GM13977 (cell line): ENCODE results near the gene GRIN3B.
A peak's percentile ranks its signal among the peaks of the same experiment; 100 is the strongest.
"Not testable (repeated sequence)": the region's sequence is repeated elsewhere in the genome, so short reads cannot be mapped to it uniquely, and the experiment has no call there.

Experiments used
- DNase-seq: peaks from one replicate; pipeline ENCODE4 v3.0.0; 2012; ENCODE audit warnings: low spot score
- in situ Hi-C: fragments of 300-500 bp; cut with MboI; formaldehyde crosslinking; loops from one replicate; pipeline ENCODE4 v1.12.0; 2022; ENCODE audit warnings: low sequenced_read_pairs, low pct_unique_long_range_greater_than_20kb, mixed read lengths, inconsistent platforms; ENCODE audit not compliant: unreplicated experiment
- TF ChIP-seq, protein P1 (sequence below): IDR thresholded peaks from 2 replicates; pipeline ENCODE4 v1.5.1; 2012; ENCODE audit warnings: mild to moderate bottlenecking, control low read depth; ENCODE audit not compliant: insufficient read depth; ENCODE audit errors: extremely low read depth, missing control alignments

The GRIN3B gene

DNA sequence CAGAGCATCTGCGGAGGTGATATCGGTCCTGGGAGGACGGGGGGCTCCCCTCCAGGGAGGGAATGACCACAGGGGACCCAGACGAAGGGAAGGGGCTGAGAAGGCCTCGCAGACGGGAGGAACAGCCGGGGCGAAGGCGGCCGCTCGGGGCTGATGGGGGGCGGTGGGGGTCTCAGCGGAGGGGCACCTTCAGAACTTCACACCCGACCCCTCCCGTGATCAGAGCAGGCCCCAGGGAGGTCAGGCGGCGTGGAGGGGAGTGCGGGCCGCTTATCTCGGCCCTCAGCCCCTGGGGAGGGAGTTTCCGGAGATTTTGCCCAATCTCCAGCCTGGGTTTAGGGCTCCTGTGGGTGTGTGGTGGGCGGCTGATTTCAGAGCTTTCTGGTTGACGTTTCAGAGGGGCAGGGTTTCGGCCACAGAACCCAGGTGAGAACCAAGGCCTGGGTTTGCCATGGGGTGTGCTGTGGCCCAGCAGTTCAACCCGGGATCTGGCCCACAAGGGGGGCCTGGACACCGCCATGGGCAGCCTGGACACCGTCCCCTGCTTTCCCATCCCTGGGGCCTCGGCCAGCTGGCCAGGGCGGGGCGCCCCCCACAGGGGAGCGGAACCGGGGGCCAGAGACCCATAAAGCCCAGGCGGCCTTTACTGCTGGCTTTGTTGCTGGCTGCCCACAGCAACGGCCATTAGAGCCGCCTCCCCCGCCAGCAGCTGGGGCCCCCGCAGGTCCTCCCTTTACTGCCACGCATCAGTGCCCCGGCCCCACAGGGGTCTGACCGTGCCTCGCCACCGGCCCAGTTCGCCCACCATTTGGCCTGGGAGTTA lies 45.3 kb upstream of the GRIN3B start:
- peak; percentile 93 for DNase-seq
- in situ Hi-C loops = no loop called here

DNA sequence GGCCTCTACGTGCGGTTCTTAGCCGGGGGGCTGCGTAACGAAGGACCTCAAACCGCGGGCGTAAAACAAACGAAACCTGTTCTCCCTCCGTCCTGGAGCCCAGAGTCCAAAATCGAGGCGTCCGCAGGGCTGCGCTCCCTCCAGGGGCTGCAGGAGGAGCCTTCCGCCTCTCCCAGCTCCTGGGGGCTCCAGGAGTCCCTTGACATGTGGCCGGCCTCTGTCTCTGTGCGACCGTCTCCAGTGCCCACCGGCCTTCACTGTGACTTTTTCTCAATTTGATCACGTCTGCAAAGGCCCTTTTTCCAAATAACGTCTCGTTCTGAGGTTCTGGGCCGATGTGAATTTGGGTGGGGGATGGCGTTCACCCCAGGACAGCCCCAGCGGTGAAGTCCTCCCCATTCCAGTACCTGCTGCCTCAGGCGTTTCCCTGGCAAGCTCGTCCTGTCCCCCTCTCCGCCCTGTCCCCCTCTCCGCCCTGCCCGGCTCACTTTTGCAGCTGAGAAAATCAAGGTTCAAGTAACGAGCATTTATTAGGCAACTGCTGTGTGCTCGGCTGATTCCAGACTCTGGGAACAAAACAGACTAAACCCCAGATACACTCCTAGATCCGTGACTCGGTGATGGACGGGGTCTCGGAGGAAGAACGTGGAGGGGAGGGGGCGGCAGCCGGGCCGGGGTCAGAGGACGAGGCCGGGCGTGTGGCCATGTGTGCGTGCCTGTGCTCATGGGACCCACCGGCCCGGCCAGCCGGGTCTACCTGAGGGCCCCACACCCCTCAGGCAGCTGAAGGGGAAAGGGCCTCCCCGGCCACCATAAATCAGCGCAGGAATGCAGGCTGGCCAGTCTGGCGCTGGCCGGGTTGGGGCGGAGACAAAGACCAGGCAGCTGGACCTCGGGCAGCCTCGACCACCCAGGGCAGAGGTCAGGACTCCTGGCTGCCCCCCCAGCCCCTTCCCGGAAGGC lies 44.1 kb upstream of the GRIN3B start:
- in situ Hi-C loops = no loop called here
- TF ChIP-seq, protein P1, sequence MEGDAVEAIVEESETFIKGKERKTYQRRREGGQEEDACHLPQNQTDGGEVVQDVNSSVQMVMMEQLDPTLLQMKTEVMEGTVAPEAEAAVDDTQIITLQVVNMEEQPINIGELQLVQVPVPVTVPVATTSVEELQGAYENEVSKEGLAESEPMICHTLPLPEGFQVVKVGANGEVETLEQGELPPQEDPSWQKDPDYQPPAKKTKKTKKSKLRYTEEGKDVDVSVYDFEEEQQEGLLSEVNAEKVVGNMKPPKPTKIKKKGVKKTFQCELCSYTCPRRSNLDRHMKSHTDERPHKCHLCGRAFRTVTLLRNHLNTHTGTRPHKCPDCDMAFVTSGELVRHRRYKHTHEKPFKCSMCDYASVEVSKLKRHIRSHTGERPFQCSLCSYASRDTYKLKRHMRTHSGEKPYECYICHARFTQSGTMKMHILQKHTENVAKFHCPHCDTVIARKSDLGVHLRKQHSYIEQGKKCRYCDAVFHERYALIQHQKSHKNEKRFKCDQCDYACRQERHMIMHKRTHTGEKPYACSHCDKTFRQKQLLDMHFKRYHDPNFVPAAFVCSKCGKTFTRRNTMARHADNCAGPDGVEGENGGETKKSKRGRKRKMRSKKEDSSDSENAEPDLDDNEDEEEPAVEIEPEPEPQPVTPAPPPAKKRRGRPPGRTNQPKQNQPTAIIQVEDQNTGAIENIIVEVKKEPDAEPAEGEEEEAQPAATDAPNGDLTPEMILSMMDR = no peak
- no peak for DNase-seq

More for the DNA sequence above, 45.3 kb upstream of the GRIN3B start:
- TF ChIP-seq, protein P1 = no peak

DNA sequence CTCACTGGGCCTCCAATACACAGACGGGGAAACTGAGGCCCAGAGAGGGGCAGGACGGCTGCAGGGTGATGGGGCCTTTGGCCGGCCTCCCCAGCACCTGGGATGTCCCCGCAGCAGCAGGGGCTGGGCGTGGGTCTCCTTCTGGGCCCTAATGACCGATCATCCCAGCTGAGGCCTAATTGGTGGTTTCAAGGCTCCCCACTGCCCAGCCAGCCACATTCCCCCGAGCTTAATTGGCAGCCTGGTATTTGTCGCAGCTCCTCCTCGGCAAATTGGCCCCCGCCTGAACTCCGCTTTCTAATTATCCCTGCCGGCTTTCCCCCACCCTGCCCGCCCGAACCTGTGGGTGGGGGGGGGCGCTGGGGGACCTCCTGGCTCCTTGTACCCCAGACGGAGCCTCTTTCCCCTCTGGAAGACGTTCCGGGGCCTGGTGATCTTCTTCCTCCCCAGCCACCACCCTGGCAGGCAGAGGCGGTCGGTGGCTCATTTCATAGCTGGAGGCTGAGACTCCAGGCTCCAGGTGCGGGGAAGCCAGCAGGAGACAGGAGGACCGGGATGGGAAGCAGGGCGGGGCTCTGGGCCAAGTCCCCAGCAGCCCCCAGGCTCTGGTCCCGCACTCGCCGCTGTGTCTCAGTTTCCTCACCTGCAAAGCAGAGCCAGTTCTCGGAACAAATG lies 43.3 kb upstream of the GRIN3B start:
- TF ChIP-seq, protein P1 = no peak
- DNase-seq = no peak

DNA sequence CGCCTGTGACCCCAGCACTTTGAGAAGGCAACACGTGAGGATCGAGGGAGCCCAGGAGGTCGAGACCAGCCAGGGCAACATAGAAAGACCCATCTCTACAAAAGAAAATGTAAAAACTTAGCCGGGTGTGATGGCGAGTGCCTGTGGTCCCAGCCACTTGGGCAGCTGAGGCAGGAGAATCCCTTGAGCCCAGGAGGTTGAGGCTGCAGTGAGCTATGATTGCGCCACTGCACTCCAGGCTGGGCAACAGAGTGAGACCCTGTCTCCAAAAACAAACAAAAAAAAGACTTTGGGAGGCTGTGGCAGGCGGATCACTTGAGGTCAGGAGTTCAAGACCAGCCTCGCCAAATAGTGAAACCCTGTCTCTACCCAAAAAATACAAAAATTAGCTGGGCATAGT lies 42.6 kb upstream of the GRIN3B start:
- DNase-seq, in situ Hi-C loops: not testable (repeated sequence)

More for the DNA sequence above, 43.3 kb upstream of the GRIN3B start:
- in situ Hi-C loops = no loop called here

DNA sequence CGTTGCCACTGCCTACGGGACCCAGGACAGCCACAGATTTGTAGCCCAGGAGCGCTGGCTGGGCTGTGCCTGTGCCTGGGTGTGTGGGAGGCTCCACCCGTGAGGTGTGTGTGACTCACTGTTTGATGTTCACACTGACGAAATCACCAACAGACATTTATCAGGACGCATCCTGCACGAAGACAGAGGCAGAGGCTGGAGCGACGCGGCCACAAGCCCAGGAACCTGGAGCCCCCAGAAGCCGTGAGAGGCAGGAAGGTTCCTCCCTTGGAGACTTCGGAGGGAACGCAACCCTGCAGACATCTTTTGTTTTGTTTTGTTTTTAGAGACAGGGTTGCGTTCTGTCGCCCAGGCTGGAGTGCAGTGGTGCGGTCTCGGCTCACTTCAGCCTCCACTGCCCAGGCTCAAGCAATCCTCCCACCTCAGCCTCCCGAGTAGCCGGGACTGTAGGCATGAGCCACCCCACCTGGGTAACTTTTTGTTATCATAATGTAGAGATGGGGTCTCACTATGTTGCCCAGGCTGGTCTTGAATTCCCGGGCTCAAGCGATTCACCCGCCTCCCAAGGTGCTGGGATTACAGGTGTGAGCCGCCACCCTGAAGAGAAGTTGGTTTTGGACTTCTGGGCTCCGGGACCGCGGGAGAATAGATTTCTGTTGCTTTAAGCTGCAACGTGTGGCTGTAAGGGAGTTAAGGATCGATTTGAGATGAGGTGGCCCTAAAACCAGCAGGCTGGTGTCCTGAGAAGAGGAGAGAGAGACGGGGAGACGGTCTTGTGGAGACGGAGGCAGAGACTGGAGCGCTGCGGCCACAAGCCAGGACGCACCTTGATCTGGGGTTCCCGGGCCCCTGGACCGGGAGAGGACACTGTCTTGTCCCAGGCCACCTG lies 41.0 kb upstream of the GRIN3B start:
- TF ChIP-seq, protein P1 = no peak
- in situ Hi-C loops = no loop called here
- no peak for DNase-seq

DNA sequence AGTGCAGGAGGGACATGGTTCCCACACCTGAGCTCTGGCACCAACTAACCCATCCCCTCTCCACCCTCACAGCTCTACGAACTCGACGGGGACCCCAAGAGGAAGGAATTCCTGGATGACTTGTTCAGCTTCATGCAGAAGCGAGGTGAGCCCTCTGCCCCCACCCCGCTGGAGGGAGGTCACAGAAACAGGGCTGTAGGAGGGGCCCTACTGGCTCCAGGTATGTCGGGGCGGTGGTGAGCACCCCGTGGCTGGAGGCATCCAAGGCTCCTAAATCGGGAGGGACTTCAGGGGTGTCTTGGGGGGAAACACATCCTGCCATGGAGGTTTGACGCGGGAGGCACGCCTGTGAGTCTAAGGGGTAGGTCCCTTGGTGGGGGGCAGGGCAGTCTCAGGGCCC lies 40.2 kb upstream of the GRIN3B start:
- TF ChIP-seq, protein P1 = no peak
- DNase-seq = no peak
- in situ Hi-C loops = no loop called here
